Kidney tubule cell (primary cell): Measurements from ENCODE around the gene TP73.

Experiments used
- DNase-seq: peaks from one replicate; pipeline ENCODE4 v3.0.0-alpha.2; 2018; ENCODE audit warnings: low spot score

TP73 gene

DNA sequence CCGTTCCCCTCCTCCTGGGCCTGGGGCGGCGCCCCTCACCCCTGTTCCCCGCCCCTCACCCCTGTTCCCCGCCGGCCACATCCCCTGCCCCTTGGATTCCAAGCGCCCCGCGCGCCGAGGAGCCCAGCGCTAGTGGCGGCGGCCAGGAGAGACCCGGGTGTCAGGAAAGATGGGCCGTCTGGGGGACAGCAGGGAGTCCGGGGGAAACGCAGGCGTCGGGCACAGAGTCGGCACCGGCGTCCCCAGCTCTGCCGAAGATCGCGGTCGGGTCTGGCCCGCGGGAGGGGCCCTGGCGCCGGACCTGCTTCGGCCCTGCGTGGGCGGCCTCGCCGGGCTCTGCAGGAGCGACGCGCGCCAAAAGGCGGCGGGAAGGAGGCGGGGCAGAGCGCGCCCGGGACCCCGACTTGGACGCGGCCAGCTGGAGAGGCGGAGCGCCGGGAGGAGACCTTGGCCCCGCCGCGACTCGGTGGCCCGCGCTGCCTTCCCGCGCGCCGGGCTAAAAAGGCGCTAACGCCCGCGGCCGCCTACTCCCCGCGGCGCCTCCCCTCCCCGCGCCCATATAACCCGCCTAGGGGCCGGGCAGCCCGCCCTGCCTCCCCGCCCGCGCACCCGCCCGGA, at the start of gene TP73:
Gene TP73, plus strand, starts transcription at position 587 of the 618 bp plus-strand sequence. CDS start 29,850 bp downstream, outside the sequence.
- no peak for DNase-seq

DNA sequence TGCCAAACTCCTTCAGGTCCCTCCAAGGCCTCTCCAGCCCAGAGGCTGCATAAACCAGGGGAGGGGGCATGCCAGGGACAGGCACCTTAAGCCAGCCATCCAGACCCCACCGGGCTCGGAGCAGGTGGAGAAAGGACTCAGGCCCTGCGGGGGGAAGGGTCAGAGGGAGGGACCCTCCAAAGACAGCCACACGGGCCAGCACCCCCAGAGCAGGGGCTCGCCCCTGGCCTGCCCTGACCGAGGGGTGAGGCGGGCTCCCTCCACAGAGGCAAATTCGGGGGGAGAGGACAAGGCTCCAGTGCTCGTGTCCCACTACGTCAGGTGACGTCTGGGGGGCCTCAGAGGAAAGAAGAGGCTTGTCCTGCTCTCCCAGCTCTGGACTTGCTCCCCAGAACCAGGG, 49.2 kb upstream of the TP73 start:
- DNase-seq: no peak

DNA sequence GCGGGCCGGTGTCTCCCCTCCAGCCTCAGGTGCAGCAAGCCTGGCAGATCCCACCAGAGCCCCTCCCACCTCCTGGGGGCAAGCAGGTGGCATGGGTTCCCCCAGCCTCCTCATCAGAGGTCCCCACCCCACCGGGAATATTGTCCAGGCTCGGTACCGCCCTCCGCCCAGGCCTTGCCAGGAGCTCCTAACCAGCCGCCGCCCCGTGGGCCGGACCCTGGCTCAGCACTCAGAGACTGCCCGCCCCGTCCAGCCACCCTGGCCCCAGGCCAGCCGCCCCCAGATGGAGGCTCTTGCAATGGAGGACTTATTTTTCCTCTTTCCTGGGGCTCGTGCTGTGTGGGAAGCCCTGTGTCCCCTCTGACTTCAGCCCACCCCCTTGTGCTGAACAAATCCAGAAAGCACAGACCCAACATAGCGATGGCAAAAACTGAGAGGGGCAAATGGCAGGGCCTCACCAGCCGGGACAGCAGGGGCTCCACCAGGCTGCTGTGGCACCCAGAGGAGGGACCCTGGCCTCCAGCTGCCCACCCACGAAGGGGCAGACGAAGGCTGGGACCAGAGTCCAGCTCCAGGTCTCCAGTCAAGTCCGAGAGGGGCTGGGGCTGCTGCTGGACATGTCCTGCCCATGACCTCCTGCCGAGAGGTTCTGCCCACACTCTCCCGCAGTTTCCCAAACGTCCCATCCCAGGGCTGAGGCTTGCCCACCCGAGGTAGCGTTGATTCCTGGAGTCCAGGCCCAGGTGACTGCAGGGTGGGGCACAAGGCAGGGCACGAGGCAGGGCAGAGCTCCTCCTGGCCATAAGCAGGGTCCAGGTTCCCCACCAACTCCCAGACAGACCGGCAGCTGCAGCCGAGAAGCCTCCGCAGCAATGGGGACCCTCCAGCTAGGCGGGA, 48.5 kb upstream of the TP73 start:
- no peak for DNase-seq

DNA sequence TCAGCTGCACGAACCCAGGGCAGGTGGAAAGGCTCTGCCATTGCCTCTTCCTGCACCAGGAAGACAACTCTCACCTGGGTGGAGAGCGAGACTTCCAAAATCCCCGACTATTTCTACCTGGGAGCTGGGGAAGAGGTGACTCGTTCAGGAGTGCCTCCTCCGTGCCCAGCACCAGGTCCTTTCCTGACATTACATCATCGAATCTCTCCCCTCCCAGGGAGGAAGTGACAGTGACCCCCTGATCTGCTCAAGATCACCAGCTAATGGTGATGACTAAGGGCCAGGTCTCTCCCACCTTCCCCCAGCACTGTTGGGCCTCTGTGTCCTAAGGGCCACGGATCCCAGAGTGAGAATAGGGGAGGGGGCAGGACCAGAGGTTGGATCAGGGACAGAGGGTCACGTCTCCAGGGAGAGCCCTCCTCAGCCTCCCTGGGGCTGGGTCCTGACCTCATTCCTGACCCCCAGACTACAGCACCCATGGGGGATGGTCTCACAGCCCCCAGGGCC, 47.8 kb upstream of the TP73 start:
- DNase-seq: peak; percentile 63

DNA sequence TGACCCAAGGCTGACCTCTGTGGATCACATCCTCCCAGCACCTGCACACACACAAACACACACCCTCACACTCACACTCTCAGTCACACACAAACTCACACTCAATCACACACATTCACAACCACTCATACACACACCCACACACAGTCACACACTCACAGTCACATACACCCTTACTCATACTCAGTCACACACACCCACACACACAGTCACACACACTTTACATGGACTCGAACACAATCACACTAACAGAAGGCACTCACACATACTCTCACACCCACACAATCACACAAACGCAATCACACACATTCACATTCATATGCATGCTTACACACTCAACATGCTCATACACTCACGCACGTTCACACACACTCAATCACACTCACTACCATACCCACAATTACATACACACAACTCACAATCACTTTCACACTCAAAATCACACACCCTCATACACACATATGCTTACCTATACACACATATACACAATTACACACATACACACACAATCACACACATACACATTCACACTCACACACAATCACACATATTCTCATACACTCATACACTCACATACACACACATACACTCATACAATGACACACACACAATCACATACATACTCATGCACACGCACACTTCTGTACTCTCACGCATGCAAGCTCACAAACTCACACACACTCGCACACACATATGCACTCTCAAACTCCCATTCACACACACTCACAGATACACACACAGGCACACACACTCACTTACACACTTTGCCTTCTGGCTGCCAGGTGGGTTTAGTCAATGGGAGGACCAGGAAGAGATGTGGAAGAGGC, 47.1 kb upstream of the TP73 start:
- DNase-seq: no peak

DNA sequence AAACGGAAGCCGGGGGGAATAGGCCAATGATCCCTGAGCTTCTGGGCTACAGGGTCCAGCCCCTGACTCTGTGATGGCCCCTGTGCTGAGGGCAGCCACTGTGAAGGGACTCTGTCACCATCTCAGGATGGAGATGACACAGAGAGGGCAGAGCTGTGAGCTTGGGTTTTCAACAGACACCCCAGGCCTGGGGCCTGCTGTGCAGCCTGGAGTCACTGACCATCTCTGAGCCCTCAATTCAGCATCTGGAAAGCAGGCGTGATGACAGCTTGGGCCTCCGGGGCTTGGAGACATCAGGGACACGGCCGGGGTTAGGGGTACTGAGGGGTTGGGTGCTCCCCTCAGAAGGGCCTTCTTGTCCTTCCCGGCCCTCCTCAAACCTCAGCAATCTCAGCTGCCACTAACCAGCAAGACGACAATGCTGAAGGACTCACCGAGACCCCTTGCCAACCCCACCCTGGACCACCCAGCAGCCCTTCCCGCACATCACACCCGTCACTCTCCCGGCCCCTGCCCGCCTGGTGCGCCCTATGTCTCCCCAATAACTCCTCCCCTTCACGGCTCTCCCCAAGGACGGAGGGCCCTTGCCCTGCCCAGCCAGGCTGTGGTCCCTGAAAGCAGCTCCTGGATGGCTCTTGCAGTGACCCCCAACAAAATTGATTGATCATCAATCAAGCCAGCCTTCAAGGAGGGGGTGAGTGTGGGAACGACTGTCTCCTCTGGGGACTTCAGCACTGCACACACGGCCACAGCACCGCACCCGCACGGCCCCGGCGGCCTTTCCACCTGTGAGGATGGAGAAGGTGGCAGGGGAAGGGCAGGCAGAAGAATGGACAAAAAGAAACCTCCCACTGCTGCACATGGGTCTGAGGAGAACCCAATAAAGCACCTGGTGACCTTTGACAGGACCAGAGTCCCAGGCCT, 45.3 kb upstream of the TP73 start:
- no peak for DNase-seq

DNA sequence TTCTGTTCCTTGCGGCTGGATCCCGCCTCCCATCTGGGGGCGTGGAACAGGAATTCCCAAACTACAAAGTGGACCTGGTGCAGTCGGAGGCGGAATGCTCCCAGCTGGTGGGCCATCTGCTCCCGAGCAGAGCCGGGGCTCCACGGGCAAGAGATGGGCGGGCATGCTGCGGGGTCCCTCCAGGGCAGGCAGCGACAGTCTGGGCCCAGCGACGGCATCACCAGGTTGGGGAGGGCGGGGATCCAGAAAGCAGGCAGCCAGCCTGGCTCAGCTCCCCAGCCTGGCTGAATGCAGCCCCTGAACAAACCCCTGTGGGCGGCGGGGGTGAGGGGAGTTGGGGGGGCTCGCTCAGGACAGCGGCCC, 44.6 kb upstream of the TP73 start:
- no peak for DNase-seq

DNA sequence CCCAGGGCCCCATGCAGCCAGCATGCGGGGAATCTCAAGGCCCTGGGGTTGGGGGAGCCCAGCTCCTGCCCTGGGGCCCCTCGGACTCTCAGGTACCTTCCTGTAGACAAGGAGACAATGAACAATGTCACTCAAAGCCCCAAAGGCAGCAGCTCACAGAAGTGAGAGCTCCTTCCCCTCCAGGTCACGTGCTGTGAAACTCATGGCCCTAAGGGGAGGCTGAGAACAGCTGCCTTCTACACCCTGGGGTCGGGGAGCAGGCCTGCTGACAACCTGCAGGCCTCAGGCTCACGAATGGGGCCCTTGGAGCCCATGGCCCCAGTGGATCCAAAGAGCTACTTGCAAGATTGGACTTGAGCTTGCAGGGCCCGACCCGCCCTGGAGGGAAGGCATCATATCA, 44.2 kb upstream of the TP73 start:
- no peak for DNase-seq

DNA sequence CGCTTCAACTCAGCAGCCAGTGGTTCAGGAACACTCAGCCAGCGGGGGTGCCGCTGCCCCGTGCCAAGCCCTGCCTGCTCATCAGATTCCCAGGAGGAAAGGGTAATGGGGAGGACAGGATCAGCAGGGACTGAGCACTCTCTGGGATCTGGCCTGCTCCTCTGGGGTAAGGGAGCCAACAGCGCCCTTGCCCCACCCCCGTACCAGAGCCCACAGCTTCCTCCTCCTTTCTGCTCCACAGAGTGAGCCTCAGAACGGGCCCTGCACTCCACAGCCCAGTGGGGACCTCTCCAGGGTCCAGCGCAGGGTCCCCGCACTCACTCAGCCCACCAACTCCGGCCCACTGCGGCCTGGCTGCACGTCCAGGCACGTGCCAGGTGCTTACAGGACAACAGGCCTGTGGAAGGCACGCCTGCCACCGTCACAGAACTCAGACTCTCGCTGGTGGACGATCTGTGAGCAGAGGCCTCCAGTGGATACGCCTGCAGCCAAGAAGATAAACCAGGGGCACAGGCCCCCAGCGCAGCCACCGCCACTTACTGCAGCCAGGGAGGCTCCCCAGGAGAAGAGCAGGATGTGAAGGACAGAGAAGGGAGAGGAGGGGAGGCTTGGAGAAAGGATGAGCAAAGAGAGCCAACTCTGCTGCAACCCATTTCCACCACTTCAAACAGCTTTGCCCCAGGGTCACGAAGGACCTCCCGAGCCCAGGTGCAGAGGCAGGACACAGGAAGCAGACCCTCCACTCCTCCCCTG, 43.1 kb upstream of the TP73 start:
- no peak for DNase-seq

DNA sequence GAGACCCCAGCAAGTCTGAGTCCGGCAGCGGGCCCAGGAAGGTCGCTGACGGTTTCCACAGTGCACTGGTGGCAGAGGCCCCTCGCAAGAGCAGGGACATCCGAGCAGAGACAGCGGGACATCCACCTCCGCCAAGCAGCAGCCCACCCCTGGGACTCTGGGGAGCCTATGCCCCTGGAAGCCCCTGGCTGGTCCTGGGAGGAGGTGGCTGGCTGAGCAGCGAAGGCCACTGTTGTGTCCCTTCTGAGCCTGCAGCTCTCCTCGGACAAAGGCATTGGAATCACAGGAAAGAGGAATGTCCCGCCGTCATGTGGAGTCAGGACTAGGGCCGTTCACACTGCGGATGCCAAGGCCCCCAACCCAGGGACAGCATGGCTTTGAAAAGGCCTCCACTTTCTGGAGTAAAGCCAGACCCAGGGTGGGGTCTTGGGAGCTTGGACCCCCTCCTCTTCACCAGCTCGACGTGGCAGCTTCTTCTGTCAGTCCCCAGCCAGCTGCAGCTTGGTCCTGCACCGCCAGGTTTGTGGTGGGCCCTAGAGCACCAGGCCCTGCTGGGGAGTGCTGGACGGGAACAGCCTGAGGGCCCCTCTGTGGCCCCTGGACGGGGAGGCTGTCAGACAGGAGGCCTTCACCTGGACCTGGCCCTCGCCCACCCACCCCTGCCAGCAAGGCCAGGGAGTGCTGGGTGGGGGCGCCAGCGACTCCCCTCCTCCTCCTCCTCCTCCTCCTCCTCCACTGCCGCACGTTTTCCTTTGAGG, 42.4 kb upstream of the TP73 start:
- DNase-seq: no peak

DNA sequence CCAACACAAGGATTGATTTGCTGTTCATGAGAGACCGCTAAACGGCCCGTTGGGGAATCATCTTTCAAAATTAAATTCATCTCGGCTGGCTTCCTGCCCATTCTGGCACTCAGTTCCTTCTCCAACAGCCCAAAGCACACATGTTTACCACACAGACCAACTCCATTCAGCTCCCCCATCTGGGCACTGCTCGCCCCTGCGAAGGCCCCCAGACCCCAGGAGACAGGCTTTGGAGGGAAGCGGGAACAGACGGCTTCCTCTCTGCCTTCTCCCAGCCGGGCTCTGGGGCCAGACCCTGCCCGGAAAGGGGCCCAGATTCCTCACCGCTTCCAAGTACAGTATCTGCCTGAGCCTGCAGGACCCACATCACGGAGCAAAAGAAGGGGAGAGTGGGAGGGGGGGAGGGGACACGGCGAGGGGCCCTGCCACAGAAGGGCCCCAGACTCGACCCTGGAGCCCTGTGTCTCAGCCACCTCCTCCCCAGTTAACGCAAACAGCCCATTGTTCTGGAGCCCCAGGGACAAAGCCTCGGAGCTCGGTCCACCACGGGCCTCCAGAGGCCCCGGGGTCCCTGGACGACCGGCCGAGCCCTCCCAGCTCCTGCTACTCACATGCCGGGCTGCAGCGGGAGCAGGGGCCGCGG, 41.7 kb upstream of the TP73 start:
- no peak for DNase-seq

DNA sequence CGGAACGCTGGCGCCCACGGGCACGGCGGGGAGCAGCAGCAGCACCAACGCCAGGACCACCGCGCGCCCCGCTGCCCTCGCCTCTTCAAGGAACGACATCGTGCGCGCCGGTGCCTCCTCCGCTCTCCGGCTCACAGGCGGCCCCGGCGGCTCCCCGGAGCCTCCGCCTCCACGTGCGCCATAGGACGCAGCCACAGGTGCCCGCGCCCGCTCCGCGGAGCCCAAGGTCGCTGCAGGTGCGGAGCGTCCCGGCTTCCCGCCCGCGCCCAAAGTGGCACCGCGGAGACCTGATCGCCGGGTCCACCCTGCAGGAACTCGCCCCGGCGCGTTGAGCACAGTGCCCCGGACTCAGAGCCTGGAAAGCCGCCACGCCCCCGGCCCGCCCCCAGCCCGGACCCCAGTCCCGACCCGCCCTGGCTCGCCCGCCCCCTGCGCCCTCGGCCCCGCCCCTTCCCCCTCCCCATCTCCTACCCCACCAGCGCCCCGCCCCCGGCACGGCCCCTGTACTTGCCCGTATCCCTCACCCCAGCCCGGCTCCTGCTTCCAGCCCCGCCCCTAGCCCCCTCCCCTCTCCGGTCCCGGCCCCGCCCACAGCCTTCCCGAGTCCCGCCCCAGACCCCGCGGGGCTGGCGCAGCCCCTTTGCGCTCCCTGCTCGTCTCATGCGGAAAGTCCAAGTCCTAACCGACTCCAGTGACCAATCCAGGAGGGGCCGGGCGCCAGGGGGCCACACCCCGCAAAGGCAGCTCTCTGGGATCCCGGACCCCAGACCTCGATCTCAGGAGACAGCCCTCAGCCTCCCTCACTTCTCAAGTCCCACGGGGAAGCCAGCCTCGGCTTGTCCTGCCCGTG, 40.9 kb upstream of the TP73 start, which contains the start of gene MEGF6:
Gene MEGF6, minus strand, starts transcription at position 339 of the 850 bp plus-strand sequence. Its CDS starts 240 bp downstream, at position 99.
- no peak for DNase-seq

DNA sequence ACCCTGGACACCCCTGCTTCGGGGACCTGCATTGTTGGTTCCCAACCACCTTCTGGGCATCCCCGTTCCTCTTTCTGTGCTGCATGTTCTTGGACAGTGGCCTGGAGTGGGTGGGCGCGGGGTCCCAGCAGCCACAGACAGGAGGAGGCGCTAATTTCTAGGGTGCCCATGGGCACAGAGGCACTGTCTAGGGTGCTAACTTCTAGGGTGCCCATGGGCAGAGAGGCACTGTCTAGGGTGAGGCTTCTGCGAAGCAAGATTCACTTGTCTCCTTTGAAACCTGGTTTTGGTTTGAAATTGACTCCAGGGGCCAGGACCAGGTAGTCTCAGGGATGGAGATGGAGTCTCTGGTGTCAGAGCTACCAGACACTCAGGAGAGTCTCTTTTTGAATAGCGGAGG, 40.2 kb upstream of the TP73 start:
- DNase-seq: no peak

DNA sequence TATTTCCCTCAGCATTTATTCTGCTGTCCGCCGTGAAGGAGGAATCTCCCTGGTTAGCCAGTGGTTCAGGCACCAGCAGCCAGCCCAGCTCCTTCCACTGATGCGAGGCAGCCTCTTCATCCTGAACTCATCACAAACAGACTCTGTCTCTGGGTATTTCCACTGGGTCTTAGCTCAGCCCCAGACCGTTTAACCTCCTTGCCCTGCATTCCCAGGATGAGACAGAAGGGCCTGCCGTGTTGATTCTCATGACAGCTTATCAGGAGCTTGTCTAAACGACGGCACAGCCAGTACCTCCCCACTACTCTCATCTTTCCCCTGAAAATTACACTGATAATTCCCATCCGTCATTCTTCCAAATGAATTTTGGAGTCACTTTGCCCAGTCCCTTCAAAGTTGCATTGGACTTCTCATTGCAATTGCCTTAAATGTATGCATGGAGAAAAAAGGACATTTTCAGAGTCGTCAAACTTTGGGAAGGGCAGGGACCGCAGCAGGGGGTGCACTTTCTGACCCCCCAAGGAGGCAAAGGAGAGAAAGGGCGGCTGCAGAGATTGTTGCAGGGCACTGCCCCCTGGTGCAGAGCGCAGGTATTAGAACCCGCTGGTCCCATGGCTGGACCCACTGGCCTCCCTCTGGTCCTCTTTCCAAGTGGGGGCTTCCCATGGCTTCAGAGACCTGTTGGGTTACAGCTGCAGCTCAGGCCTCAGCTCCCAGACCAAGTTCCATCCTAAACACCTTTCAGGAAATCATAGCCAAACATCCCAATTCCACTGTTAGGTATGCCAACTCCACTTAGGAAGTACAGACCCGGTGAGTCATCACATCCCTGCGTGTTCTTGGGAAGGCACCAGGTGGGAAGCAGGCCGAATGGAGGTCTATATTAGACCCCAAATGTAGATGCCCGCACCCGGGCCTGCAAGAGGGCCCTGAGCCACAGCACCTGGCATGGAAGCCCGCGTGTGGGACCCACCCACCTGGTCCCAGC, 37.3 kb upstream of the TP73 start:
- DNase-seq: no peak

DNA sequence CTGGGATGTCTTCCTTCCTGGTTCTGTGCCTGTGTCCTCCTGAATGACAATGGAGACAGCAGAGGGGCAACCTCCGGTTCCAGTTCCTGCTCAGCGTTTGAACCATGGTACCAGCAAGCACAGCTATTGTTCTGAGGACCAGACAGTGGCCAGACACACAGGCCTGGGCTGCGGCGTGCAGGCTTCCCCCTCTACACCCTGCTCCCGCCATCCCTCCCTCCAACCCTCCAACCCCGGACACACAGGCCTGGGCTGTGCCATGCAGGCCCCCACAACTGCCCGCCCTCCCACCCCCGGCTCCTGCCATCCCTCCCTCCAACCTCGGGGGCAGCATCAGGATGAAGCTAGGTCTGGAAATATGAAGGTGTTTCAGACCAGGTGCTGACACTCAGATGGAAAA, 35.5 kb upstream of the TP73 start:
- DNase-seq: no peak

DNA sequence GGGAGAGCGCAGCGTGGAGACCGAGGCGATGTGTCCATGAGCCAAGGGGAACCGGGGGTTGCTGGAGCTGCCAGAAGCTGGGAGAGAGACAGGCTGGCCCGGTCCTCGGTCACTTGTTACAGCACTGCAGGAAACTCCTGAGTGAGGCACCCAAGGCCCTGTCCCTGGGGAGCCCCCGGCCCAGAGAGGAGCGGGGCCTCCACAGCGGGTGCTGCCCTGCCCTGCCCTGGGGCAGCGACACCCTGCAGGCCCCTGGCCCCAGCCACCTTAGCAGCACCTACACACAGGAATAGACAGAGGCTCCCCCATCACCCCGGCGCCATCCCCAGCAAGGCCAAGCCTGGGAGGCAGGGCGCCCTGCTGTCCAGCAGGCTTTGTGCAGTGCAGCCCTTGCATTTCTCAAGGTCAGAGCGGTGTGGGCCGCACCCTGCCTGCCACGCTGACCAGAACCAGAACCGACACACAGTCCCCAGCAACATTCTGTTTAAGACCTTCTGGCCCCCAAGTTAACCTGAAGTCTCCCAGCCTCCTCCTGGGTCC, 34.4 kb upstream of the TP73 start:
- no peak for DNase-seq

DNA sequence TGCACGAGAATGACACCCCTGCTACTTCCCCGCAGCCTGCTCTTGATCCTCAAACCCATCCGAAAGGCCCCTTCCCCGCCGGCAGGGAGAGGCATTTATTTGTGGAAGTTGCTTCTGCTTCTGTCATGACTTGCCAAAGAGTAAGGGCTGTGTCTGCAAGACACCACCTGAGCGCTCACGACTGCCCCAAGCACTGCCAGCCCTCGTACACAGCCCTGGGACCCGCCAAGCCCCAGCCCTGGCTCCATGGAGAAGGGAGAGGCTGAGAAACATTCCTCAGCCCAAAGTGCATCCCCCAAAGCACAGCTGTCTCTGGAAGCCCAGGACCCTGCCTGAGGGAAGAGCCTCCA, 33.8 kb upstream of the TP73 start:
- no peak for DNase-seq
